NCI-H1930 (cell line): ENCODE data around the gene CLMN.

Experiments used
- DNase-seq, 2 experiments: peaks; one replicate each; lab custom pipeline; 2025; lab: John Stamatoyannopoulos, UW

The CLMN gene

GRCh38 chr14:95344536-95344935 lies 24.8 kb upstream of the CLMN start:
- DNase-seq, result no peak

DNA sequence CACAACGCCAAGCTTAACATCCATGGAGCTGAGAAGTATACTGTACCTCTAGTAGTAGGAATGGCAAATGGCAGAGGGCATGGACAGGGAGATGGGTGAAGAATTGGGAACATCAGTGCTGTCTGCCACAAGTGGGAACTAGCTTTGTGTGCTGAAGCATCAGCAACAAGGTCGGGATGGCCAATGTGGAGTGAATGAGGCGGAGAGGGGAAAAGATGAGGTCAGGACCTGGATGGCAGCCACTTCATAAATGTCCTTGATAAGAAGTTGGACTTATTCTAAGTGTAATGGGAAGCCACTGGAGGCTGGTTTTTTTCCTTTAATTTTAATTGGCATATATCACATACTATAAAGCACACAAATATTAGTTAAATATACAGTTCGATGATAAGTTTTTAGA lies 21.9 kb upstream of the CLMN start:
- no peak for DNase-seq

DNA sequence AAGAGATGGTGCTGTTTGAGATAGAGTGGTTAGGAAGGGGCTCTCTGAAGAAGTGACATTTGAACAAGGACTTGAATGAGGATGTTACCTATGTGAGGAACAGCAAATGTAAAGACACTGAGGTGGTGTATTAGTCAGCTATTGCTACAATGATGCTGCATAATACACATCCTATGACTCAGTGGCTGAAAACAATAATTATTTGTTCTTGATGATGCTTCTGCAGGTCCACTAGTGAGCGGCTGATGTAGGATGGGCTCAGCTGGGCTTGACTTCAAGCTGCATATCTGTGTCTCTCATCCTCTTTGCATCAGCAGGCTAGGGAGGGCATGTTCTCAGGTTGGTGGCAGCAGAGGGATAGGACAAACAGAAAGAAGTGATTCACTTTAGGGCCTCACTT lies 21.4 kb upstream of the CLMN start:
- DNase-seq, result no peak

- no peak for DNase-seq
These were observed 20.5 kb upstream of the CLMN start for GRCh38 chr14:95340201-95340697.

GRCh38 chr14:95339301-95339865 lies 19.7 kb upstream of the CLMN start:
- DNase-seq, result no peak

GRCh38 chr14:95338436-95338835 lies 18.7 kb upstream of the CLMN start:
- DNase-seq, result no peak

DNA sequence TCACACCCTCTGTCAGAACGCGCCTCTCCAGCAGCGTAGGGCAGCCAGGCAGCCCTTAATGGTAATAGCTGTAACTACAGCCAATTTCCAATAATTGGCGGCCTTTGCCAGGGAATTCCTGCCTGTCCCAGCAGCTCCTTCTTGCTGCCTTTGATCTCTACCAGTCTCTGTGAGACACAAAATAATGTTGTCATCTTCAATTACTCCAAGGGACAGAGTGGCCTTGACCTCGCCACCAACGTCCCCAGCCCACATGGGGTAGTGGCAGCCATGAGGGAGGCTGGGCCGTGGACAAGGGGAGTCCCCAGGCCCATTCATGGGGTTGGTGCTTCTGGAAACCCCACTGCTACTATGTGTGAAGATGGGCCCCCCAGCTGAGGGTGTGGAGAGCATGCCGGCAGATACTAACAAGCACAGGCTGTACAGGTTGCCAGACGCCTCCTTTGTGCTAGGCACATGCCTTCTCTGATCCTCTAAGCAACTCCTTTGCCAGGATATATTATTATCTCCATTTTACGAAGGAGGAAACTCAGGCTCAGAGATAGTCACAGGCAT lies 17.4 kb upstream of the CLMN start:
- no peak for DNase-seq

GRCh38 chr14:95336192-95336760 lies 16.6 kb upstream of the CLMN start:
- DNase-seq, result no peak

- DNase-seq, result no peak
These were observed 15.4 kb upstream of the CLMN start for GRCh38 chr14:95335071-95335470.

DNA sequence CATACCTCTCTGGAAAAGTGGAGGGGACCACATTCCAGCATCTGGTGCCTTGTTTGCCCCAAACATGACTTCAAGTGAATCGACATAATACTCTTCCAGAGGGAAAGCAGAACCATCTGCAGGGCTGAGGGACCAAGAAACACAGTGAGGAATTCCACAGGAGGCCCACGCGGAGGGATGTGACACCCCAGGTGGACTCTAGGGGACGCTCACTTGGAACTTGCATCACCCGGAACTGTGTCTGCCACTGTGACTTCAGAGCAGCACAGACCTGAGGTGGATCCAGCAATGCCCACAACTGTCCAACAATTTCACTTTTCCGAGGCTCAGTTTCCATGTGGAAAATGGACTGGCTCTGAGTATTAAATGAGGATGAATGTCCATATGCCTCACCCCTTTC lies 14.3 kb upstream of the CLMN start:
- no peak for DNase-seq

- DNase-seq, result no peak
These were observed 12.9 kb upstream of the CLMN start for GRCh38 chr14:95332641-95333040.

- DNase-seq, result no peak
These were observed 12.2 kb upstream of the CLMN start for GRCh38 chr14:95331708-95332408.

GRCh38 chr14:95330591-95331370 lies 11.1 kb upstream of the CLMN start:
- no peak for DNase-seq

DNA sequence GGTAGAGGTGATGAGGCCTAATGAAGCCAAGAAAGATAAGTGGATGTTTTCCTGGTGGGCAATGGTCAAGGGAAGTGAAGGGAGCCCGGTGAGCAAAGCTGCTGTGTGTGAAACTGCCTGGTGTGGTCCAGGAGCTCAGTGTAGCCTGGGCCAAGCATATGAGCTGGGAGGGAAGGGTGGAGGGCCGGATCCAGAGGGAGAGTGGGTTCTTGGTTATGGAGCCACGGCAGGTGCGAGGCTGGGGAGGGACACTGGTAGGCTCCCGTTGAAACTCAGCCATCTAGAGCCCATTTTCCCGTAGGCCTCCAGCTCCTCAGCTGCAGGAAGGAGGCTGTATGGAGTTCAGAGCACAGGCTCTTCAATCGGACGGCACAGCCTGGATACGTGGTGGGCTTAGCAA lies 10.2 kb upstream of the CLMN start:
- no peak for DNase-seq

DNA sequence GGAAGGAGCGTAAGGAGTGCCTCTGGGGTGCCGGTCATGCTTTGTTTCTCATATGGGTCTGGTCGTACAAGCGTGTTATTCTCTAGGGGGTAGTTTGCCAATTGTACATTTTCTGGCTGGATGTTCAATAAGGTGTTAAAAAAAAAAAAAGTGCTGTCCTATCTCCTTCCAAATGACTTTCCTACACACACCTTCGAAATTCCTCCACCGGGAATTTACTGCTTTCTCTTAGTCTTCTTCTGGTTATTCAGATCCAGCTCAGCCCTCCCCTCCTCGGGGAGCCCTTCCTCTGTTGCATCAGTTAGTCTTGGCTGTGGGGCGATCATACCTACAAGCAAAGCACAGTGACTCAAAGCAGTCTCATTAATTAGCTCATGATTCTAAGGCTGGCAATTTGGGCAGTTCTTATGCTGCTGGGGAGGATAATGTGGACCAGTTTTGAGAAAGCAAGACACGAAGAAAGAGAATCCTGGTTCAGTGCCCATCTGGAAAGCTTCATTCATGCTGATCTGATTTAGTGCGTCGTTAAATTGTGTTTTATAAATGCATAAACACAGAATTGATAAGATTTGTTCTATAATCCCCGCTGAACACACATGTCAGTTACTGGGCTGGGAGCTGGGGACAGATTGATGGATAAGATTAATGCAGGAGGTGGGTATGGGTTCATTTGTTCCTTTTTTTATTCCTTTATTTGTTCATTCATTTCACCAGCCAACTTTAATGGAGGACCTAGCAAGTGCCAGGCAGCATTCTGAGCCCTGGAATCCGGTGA lies 9.2 kb upstream of the CLMN start:
- no peak for DNase-seq

DNA sequence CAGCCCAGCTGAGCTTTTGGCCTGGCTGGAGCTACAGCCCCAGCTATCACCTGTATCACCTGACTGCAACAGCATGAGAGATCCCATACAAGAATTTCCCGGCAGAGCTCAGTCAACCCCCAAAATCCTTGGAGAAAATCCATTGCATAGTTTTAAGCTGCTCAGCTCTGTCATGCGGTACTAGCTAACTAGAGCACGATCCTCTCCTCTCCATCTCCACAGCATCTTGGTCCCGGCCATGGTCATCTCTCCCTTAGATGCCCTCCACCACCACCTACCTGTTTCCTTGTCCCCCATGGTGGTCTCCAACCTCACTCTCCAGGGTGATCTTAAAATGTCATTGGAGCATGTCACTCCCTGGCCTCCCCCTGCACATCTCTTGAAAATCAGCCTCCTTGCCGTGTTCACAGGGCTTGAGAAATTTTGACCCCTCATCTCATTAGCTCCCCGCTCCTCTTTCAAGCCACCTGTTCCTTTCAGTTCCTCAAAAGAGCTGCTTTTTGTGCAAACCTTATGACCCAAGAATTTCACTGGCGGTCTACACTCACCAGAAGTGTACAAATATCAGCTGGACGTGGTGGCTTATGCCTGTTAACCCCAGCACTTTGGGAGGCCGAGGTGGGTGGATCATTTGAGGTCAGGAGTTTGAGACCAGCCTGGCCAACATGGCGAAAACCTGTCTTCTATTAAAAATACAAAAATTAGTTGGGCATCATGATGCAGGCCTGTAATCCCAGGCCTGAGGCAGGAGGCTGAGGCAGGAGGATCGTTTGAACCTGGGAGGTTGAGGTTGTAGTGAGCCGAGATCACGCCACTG lies 8.1 kb upstream of the CLMN start:
- no peak for DNase-seq

DNA sequence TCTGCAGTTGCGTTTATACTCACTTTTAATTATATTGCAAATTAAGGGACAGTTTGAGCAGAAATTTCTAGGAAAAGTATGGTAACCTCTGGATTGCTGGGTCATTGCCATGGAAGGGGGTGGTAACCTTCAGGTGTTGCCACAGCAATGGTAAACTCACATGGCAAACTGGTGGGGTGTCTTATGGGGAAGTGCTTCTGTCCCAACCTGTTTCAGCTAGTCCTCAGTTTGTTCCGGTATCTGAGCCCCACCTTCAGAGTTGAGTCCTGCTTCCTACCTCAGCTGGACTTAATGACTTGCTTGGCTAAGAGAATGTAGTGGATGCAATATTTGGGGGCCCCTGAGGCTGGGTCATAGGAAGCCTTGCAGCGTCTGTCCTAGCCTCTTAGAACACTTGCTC lies 7.3 kb upstream of the CLMN start:
- no peak for DNase-seq

- DNase-seq, result no peak
These were observed 4.2 kb upstream of the CLMN start for GRCh38 chr14:95323917-95324316.

DNA sequence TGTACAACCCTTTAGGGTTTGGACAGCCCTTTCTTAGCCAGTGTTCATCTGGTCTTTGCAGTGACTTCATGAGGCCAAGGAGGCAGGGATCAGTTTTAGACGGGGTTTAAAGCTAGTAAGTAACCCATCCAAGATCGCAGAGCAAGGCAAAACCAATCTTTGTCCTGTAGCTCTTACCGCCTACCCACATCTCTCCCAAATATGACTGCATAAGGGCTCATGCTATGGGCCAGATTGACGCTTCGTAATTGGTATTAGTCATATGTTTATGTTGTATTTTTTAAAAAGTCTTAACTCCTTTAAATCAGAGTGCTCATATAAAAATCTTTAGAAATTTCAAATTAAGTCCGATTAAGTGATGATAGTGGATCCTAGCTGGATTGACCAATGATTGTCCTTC lies 3.7 kb upstream of the CLMN start:
- no peak for DNase-seq

GRCh38 chr14:95322651-95323050 lies 2.9 kb upstream of the CLMN start:
- no peak for DNase-seq
